C1 segment of cervical spinal cord (tissue), 14 donors: ENCODE data around the gene KIF20B.
"Not testable (repeated sequence)": the region's sequence is repeated elsewhere in the genome, so short reads cannot be mapped to it uniquely, and the experiment has no call there.

Experiments used
- DNase-seq, 14 donors: peaks; one replicate each; lab custom pipeline; 2025; lab: John Stamatoyannopoulos, UW

The KIF20B gene

GRCh38 chr10:89783406-89783805, 82.0 kb downstream of the KIF20B start:
- DNase-seq = no peak

GRCh38 chr10:89785095-89785494, 83.7 kb downstream of the KIF20B start:
- DNase-seq = no peak

- no peak for DNase-seq
These were observed 87.9 kb downstream of the KIF20B start for GRCh38 chr10:89789188-89789877.

GRCh38 chr10:89792187-89792586, 90.8 kb downstream of the KIF20B start:
- no peak for DNase-seq

GRCh38 chr10:89793649-89794254, 92.4 kb downstream of the KIF20B start:
- peak in 3 of 14 donors; percentile 3 to 34 (median 12) for DNase-seq

GRCh38 chr10:89795840-89796239, 94.5 kb downstream of the KIF20B start:
- DNase-seq = no peak

GRCh38 chr10:89798092-89798491, 96.7 kb downstream of the KIF20B start:
- DNase-seq = no peak

GRCh38 chr10:89799573-89799972, 98.2 kb downstream of the KIF20B start:
- DNase-seq = no peak

GRCh38 chr10:89805599-89806013, 104.2 kb downstream of the KIF20B start:
- no peak for DNase-seq

- no peak for DNase-seq
These were observed 107.5 kb downstream of the KIF20B start for GRCh38 chr10:89808842-89809241.

- DNase-seq = no peak
These were observed 108.4 kb downstream of the KIF20B start for GRCh38 chr10:89809766-89810165.

GRCh38 chr10:89810908-89811525, 109.6 kb downstream of the KIF20B start:
- DNase-seq = no peak

GRCh38 chr10:89813546-89813945, 112.2 kb downstream of the KIF20B start:
- DNase-seq = no peak

GRCh38 chr10:89814278-89814677, 112.9 kb downstream of the KIF20B start:
- DNase-seq = no peak

GRCh38 chr10:89815049-89815853, 113.9 kb downstream of the KIF20B start:
- no peak for DNase-seq

GRCh38 chr10:89819008-89819407, 117.6 kb downstream of the KIF20B start:
- not testable (repeated sequence) for DNase-seq
